Measurements from ENCODE around the gene ANKRD13A. TPM values are rescaled to one million over a fixed set of nuclear protein-coding genes. Genes with fewer than 3 reads are reported as not detected.
"Not testable (repeated sequence)": the region's sequence is repeated elsewhere in the genome, so short reads cannot be mapped to it uniquely, and the experiment has no call there.

Gene ANKRD13A
- total RNA-seq, 1 donor from 2014 or later = 55.4 TPM

DNA sequence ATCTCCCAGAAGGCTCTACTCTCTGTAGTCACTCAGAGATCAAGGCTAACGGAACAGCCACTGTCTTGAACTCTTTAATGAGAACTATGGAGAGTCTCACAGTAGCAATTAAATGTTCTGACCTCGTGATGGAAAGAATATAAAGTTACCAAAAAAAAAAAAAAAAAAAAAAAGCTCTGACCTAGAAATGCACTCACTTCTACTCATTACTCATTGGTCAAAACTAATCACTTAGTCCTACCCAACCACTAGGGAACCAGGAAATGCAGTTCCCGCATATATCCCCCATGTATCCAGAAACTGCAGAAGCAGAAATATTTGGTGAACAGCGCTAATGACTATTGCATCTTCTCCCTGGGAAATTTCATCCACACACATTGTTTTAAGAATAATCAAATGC is 78.6 kb downstream of the ANKRD13A start:
- TF ChIP-seq, protein P1, sequence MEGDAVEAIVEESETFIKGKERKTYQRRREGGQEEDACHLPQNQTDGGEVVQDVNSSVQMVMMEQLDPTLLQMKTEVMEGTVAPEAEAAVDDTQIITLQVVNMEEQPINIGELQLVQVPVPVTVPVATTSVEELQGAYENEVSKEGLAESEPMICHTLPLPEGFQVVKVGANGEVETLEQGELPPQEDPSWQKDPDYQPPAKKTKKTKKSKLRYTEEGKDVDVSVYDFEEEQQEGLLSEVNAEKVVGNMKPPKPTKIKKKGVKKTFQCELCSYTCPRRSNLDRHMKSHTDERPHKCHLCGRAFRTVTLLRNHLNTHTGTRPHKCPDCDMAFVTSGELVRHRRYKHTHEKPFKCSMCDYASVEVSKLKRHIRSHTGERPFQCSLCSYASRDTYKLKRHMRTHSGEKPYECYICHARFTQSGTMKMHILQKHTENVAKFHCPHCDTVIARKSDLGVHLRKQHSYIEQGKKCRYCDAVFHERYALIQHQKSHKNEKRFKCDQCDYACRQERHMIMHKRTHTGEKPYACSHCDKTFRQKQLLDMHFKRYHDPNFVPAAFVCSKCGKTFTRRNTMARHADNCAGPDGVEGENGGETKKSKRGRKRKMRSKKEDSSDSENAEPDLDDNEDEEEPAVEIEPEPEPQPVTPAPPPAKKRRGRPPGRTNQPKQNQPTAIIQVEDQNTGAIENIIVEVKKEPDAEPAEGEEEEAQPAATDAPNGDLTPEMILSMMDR (IDR thresholded peaks at IDR 0.05; ENCODE audit: unreplicated experiment) = no peak
- Mint-ChIP-seq H3K36me3 (ENCODE audit: low read depth, unreplicated experiment) (peaks cover 3% of the 10 kb centered on the region), H3K27me3 (ENCODE audit: unreplicated experiment) (peaks cover 10% of the 10 kb centered on the region), H3K27ac (ENCODE audit: unreplicated experiment) (no peak overlapping the region), H3K4me3 (ENCODE audit: unreplicated experiment) (no peak overlapping the region), H3K9me3 (ENCODE audit: unreplicated experiment) (no peaks in the 10 kb centered on the region), H3K4me1 (ENCODE audit: unreplicated experiment) (peaks cover 19% of the 10 kb centered on the region)
- DNase-seq (ENCODE audit: low spot score) = no peak

DNA sequence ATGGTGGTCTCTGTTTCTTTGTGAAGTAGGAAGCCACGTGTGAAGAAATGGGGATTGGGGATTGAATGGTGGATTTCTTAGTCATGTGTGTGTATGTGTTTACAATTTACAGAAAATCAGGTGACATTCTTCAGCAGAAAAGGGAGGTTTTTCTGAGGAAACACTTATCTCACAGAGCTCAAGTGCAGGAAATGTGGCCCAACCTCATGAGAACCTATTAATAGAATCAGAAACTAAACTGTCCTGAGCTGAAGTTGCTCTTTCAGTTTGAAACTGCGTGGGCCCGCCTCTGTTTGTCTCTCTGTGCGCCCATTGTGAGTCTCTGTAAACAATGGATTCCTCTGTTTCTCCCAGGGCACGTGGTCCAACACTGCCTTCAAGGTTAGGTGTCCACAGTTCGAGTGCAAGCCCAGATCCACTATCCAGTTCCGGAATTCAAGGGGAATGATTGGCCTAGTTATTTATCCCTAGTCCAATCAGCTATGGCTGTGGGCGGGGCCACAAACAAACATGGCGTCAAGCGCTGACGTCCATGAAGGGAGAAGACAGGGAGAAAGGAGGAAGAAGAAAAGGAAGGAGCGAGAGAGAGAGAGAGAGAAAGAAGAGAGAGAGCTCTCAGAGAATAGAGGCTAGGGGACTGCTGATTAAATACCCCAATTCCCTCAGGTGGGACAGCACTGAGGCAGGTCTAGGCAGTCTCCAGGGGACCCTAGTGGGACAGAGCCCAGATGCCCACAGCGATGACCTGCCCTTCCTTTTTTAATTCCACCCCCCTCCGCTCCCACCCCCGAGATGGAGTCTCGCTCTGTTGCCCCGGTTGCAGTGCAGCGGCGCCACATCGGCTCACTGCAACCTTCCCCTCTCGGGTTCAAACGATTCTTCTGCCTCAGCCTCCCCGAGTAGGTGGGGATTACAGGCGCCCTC is 80.5 kb downstream of the ANKRD13A start:
- Mint-ChIP-seq H3K4me3 (ENCODE audit: unreplicated experiment) (no peak overlapping the region), H3K27ac (ENCODE audit: unreplicated experiment) (no peak overlapping the region), H3K27me3 (ENCODE audit: unreplicated experiment) (peaks cover 10% of the 10 kb centered on the region), H3K4me1 (ENCODE audit: unreplicated experiment) (peaks cover 12% of the 10 kb centered on the region), H3K36me3 (ENCODE audit: low read depth, unreplicated experiment) (peaks cover 3% of the 10 kb centered on the region), H3K9me3 (ENCODE audit: unreplicated experiment) (no peaks in the 10 kb centered on the region)
- DNase-seq (ENCODE audit: low spot score) = no peak
- TF ChIP-seq, protein P1 (IDR thresholded peaks at IDR 0.05; ENCODE audit: unreplicated experiment) = no peak

DNA sequence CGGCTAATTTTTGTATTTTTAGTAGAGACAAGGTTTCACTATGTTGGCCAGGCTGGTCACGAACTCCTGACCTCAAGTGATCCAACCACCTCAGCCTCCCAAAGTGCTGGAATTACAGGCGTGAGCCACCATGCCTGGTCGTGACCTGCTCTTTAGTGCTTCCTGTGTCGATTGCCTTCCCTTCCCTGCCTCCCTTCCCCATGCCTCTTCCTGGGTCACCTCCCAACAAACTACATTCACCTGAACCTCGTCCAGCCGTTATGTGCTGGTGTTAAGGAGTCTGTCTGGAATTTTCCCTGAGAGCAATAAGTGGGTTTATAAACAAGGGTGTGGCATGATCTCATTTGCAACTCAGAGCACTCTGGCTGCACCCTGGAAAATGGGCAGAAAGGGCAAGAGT is 81.2 kb downstream of the ANKRD13A start:
- Mint-ChIP-seq H3K27me3 (ENCODE audit: unreplicated experiment) (peaks cover 8% of the 10 kb centered on the region), H3K36me3 (ENCODE audit: low read depth, unreplicated experiment) (peaks cover 3% of the 10 kb centered on the region), H3K9me3 (ENCODE audit: unreplicated experiment) (no peaks in the 10 kb centered on the region)

DNA sequence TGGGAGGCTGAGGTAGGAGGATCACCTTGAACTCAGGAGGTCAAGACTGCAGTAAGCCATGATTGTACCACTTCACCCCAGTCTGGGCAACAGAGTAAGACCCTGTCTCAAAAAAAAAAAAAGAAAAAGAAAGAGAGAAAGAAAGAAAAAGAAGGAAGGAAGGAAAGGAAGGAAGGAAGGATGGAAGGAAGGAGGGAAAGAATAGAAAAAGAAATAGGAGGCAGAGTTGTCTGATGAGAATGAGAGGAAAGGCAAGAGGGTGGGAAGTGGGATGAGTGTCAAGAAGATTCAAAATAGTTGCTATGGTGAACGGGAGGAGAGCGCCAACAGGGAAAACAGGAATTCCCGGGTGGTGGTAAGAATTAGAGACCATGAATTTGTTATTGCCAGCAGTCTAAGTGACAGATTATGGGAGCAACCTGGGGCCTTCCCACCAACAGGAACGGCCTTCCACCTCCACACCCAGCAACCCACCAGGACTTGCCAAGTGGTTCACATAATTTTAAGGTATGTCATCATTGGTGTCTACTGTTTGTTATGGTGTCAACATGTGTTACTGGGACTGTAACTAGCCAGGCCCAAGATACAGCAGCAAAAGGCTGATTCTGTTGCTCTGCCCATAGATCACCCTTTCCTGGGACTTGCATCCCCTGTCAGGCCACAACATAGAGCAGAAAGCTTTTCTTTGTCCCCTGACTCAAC is 85.2 kb downstream of the ANKRD13A start:
- H3K9me3 Mint-ChIP-seq (ENCODE audit: unreplicated experiment) = no peaks in the 10 kb centered on the region
- TF ChIP-seq, protein P1 (IDR thresholded peaks at IDR 0.05; ENCODE audit: unreplicated experiment) = no peak

More for the DNA sequence above, 81.2 kb downstream of the ANKRD13A start:
- peak overlapping the region; percentile 9 for H3K27ac Mint-ChIP-seq (ENCODE audit: unreplicated experiment)
- H3K4me1 Mint-ChIP-seq (ENCODE audit: unreplicated experiment) = peaks cover 12% of the 10 kb centered on the region
- DNase-seq (ENCODE audit: low spot score) = no peak
- TF ChIP-seq, protein P1 (IDR thresholded peaks at IDR 0.05; ENCODE audit: unreplicated experiment) = no peak
- no peak overlapping the region for H3K4me3 Mint-ChIP-seq (ENCODE audit: unreplicated experiment)

DNA sequence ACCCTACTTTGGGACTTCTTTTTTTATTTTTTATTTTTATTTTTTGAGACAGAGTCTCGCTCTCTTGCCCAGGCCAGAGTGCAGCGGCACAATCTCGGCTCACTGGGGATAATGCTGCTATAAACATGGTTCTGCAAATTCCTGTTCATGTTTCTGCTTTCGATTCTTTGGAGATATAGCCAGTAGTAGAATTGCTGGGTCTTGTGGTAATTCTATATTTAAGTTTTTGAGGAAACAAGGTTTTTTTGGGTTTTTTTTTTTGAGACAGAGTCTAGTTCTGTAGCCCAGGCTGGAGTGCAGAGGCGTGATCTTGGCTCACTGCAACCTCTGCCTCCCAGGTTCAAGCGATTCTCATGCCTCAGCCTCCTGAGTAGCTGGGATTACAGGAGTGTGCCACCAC is 89.0 kb downstream of the ANKRD13A start:
- not testable (repeated sequence) for H3K27ac Mint-ChIP-seq (ENCODE audit: unreplicated experiment); H3K4me3 Mint-ChIP-seq (ENCODE audit: unreplicated experiment); H3K36me3 Mint-ChIP-seq (ENCODE audit: low read depth, unreplicated experiment); H3K9me3 Mint-ChIP-seq (ENCODE audit: unreplicated experiment); H3K27me3 Mint-ChIP-seq (ENCODE audit: unreplicated experiment); DNase-seq (ENCODE audit: low spot score)
- peaks cover 16% of the 10 kb centered on the region for H3K4me1 Mint-ChIP-seq (ENCODE audit: unreplicated experiment)

More for the DNA sequence above, 85.2 kb downstream of the ANKRD13A start:
- H3K27ac Mint-ChIP-seq (ENCODE audit: unreplicated experiment) = no peak overlapping the region
- peaks cover 21% of the 10 kb centered on the region for H3K4me1 Mint-ChIP-seq (ENCODE audit: unreplicated experiment)
- no peak overlapping the region for H3K4me3 Mint-ChIP-seq (ENCODE audit: unreplicated experiment)
- no peak for DNase-seq (ENCODE audit: low spot score)
- H3K36me3 Mint-ChIP-seq (ENCODE audit: low read depth, unreplicated experiment) = peaks cover 7% of the 10 kb centered on the region
- H3K27me3 Mint-ChIP-seq (ENCODE audit: unreplicated experiment) = peaks cover 4% of the 10 kb centered on the region
